Activated T-helper 1 cell treated with anti-CD3 and anti-CD28 coated beads, Interleukin-2, amount 50 U/mL, for 16 hours (primary cell): ENCODE results near the gene MYH13.
"Not testable (repeated sequence)": the region's sequence is repeated elsewhere in the genome, so short reads cannot be mapped to it uniquely, and the experiment has no call there.

ENCODE experiments used
- DNase-seq, 2 donors: peaks; one replicate each; pipeline ENCODE4 v3.0.0-alpha.2; 2020; ENCODE audit warnings: low read depth in 1 of 2, low spot score in 1 of 2

MYH13 gene

DNA sequence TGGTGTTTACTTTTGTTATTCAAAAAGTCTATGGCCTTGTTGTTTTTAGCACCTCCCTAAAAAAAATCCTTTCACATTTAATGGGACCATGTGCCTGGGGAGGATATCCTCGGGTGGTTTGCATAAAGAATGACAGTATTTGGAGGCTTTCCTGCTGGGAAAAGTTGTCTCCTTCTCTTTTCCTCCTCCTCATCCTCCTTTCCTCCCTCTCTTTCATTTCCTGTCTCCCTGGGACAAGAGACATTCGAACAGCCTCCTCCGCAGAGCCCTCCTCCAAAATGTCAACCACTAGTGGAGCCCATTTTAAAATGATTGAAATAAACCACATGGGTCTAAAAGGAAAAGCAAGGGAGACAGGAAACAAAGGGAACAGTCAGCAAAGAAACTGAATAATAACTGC, 67.4 kb downstream of the MYH13 start:
- DNase-seq = no peak

DNA sequence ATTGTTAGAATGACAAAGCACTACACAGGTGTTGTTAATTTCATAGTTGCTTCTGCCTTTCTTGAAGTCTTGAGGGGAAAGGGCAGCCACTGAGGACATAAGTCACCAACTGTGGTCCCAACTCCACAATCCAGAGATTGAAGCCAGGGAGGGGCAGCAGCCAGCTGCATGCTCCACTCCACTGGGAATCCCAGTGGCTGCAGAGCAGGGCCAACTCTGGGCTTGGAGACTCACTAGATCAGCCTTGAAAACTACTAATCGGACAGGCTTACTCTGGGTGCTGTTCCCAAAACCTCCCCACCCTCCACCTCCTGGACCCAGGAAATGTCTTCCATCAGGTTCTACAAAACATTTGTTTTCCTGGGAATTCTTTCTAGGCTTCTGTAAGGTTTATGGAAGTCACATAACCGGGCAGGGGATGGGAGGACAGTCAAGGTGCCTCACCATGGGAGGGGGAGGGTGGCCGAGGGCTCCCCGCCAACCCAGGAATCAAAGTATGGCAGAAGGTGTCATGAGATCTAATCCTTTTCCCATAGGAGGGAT, 68.0 kb downstream of the MYH13 start:
- DNase-seq = no peak

DNA sequence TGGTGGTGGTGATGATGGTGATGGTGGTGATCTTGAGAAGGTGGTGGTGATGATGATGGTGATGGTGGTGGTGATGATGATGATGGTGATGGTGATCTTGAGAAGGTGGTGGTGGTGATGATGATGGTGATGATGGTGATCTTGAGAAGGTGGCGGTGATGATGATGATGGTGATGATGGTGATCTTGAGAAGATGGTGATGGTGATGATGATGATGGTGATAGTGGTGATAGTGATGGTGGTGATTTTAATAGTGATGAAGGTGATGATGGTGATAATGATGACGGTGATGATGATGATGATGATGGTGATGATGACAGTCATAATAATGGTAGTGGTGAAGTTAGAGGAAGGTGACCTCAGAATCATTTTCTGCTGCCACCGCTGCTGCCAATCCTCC, 75.1 kb downstream of the MYH13 start:
- no peak for DNase-seq

DNA sequence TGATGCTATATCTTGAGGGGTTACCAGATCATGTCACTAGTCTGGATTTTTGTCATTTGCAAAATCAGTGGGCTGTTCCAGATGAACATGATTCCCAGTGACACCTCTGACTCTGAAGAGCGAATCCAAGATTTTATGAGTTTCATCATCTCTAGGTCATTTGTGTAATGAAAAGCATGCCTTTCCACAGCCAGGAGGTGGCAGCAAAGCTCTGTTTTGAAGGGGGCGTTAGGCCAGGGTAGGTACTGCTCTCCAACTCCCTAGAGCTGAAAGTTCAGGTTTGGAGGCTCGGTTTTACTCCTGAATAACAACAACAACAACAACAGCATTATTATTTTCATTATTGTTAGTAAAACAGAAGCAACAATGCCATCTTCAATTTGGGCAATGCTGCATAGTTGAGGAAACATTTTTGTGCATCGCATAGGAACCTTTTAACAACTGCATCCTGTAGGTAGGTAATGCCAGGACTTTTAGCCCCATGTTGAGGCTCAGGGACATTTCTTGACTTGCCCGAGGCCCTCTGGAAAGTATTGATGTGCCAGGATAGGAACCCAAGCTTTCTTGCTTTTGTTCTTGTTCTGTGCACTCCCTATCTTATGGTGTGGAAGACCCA, 77.0 kb downstream of the MYH13 start:
- no peak for DNase-seq

DNA sequence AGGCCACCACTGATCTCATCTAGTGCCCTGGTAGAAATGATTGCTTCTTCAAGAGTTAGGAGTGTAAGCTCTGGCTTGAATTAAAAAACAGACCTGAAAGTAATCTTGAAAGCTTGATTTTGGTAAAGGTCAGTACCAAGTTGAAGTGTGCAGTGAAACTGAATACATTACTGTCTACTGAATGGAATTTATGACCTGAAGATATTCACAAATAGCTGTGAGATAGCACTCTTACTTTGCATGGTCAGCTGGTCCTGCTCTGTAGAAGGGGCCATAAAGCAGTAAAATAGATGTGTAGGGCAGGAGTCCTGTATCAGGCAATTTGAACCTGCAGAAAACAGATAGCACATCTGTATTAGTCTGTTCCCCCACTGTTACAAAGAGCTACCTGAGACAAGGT, 78.6 kb downstream of the MYH13 start:
- no peak for DNase-seq

DNA sequence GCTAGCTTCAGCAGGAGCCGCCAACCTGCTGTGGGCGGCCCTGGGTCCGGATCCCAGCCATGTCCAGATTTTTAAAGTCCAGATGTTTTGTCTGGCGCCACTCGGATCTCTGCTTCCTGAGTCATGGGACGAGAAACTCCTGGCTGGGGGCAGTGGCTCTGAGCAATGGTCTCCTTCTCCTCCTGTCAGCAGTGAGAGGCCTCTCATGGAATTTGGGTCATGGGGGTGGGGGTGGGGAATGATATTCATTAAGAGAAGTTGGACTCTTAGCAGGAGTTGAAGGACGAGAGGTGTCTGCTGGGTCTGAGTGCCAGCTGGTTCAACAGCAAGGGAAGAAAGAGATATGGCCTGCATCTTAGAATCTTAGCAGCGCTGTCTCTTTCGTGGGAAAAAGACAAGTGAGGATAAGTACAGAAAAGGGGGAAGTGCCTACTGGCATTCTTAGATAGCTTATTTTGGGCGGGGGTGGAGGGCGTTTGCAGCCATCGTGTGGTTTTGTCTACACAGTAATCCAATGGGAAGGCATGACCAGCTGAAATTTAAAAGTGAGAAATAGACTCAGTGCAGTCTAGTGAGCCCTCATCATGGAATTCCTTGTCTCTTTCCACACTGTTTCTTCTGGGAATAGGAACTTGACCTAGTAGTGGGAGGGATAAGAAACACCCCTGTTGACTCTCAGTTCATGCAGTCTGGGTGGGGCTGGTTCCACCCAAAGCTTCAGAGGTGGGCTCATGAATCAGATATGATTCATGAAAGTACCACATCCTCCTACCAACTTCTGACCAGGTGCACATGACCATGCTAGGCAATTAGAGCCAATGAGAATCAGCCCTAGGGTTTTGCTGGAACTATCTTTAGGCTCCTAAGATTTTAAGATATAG, 80.5 kb downstream of the MYH13 start:
- DNase-seq = no peak

DNA sequence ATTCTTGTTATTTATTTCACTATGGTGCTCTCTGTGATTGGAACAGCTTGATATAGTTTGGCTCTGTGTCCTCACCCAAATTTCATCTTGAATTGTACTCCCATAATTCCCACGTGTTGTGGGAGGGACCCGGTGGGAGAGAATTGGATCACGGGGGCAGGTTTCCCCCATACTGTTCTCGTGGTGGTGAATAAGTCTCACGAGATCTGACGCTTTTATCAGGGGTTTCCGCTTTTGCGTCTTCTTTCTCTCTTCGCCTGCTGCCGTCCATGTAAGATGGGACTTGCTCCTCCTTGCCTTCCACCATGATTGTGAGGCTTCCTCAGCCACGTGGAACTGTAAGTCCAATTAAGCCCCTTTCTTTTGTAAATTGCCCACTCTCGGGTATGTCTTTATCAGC, 81.2 kb downstream of the MYH13 start:
- not testable (repeated sequence) for DNase-seq

DNA sequence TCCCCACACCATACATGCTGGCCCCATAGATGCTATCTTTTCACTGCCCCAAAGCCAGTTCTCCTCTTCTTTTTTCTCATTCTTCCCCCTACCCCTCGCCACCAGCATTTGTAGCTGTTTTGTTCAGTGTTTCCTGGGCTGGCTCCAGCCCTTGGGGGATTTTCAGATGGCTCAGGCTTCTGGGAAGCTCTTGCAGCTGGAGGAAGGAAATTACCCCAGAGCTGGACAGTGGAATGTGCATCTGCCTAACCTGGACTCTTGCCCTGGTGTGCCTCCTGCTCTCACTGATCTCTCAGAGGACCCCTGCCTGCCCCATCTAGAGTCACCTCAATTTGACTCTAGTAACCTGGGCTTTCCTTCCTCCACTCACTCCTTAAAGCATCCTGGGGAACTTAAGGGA, 82.8 kb downstream of the MYH13 start:
- DNase-seq = no peak

DNA sequence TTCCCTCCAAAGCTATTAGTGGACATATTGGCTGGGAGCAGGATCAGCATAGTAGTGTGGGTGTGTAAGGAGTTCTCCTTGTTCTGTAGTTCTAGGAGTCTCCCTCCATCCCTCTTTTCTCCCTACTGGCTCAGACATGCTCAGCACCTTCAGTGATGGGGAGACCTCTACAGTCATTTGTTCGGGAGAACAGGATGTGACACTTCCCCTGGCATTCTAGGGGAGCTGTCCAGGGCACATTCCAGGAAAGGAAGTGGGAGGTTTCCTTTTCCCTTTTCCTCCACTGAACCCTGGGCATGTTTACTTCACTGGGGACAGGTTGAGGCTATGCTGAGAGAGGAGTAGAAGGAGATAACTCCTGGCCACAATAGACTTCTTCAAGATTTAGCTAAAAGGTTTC, 86.5 kb downstream of the MYH13 start:
- no peak for DNase-seq

DNA sequence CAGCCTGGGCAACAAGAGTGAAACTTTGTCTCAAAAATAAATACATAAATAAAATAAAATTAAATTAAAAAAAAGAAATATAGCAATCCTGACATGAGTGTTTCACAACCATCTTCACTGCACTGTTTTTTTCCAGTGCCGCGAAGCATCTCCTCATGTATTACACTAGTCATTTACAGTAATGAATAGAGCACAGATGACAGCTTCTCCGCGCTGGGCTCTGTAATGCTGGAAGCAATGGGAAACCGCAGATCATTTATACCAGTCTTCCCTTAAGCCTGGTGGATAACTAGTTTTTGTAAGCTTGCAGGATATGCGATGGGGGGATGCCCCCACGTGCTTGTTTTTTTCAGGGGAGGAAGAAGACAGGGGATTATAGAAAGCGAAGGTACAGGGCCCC, 86.9 kb downstream of the MYH13 start:
- DNase-seq = no peak

DNA sequence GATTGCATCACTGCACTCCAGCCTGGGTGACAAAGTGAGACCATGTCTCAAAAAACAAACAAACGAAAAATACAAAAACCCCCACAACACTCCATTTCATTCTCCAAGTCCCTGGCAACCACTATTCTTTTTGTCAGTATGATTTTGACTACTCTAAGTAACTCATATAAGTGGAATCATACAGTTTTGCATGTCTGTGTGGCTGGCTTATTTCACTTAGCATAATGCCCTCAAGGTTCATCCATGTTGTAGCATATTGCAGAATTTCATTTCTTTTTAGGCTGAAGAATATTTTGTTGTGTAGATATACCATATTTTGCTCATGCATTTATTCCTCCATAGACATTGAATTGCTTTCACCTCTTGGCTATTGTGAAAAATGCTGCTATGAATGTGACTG, 92.7 kb downstream of the MYH13 start:
- DNase-seq = no peak

DNA sequence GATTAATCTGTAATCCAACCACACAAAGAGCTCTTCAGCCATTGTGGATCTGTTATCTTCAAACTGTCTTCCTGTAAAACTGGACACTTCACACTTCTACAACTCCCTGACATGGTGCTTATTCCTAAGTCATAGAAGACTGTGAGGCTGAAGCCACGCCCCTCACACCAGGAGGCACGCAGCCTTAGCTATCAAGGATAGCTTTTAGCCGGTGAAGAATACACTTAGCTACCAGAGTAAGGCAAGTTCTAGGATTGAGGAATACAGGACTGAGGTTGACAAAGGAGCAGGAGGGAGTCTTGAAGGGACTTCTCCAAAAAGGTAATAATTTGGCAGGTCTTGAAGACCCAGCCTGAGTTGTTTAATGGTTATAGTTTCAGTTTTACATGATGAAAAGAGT, 94.6 kb downstream of the MYH13 start:
- no peak for DNase-seq

DNA sequence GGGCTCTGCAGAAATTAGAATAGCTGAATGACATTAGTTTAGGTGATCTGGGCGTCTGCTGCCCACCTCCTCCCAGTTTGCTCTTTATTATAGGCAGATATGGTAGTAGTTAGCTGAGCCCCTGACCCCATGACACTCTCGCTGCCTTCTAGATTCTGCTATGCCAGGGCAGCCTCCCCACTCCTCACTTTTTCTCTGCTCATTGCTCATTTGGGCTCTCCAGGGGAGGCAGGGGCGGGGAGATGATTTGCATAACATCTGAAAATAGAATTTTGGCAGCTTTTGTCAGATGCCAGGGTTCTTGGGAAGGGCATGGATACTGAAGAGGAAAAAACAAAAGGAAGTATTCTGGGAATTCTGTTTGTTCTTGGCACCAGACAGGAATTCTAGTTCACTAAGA, 96.4 kb downstream of the MYH13 start:
- no peak for DNase-seq

DNA sequence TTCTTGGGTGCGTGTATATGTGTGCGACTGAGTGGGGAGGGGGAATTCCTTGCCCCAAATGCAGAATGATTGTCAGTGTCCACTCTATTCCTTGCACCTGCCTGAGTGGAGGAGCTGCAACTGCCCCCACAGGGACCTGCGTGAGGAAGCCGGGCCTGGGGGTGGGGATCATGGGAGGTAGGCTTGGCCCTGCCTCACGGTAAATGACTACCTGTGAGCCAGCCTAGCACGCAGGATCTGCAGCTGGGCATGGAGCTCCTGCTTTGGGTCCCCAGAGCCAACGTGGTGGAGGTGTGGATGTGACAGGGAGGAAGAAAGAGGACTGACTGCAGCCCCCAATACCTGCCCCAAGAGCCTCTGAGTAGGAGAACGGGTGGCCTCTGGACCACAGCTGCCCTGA, 97.4 kb downstream of the MYH13 start:
- no peak for DNase-seq

DNA sequence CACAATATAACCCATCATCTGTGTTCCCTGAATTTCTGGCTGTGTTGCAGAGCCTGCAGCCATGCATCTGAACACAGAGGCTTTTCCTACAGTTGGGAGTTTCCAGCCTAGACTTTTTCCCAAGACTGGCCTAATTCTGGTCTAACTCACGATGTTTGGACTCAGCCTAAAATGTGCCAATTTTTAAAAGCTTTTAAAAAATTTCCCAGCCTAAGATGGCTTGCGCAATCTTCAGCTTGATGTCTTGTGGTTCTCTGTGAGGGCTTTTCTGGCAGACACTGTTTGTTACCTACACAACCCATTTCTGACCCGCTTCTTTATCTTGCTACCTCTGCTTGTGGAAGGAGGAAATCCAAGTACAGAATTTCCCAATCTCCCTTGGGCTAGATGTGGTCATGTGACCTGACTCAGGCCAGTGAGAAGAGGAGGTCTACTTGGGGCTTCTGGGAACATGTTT, 101.7 kb downstream of the MYH13 start:
- DNase-seq = no peak

DNA sequence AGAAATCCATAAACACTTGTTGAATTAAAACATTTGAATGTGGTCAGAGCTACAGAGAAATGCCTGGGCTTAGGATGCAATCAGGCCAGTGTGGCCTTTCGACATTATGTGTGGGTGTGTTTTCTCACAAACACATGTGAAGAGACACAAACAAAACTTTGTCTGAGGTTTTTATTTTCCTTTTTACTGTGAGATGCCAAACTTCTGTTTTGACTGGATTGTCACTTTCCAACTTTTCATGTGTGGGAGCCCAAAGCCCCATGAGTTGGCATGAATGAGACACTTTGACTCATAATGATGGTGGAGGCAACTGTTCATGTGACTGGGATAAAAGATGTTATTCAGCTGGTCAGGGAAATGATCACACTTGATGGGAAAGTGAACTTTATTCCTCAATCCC, 102.5 kb downstream of the MYH13 start:
- DNase-seq = no peak

DNA sequence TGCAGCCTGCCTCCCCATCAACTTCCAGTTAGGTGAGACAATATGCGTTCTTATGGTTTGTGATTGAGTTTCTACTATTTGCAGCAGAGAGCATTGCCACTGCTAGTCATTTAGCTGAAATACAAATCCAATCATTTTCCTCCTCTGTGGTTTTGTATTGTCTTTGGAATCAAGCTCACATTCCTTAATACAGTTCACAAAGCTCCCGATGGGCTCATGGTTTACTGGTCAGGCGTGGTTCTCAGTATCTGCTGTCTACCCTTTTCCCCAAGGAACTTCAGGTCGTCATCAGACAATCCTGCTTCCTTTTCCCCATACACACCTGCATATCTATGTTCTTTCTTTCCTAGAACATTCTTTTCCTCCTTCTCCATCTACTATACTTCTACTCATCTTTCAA, 104.8 kb downstream of the MYH13 start:
- no peak for DNase-seq

DNA sequence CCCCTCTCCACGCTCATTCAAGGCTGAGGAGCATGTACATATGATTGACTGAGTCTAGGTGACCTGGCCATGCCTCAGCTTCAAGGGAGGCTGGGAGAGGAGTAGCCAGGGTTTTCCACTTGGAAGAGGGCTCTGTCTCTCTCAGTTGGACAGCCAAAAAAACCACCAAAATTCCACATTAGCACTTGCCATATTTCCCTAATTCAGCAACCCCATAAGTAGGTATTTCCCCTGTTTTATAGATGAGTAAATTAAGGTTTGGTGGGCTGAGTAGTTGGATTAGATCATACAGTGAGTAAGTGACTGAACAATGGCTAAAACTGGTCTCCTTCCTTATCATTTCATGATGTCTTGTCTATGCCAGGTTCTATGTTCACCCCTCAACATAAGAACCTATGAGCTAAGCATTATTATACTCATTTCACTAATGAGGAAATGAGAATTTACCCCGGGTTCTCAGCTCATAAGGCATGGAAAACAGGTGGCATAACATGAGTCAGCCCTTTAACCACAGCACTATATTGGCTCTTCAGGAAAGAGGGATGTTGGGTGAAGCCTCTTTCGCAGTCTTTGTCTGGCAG, 106.4 kb downstream of the MYH13 start:
- DNase-seq = no peak

DNA sequence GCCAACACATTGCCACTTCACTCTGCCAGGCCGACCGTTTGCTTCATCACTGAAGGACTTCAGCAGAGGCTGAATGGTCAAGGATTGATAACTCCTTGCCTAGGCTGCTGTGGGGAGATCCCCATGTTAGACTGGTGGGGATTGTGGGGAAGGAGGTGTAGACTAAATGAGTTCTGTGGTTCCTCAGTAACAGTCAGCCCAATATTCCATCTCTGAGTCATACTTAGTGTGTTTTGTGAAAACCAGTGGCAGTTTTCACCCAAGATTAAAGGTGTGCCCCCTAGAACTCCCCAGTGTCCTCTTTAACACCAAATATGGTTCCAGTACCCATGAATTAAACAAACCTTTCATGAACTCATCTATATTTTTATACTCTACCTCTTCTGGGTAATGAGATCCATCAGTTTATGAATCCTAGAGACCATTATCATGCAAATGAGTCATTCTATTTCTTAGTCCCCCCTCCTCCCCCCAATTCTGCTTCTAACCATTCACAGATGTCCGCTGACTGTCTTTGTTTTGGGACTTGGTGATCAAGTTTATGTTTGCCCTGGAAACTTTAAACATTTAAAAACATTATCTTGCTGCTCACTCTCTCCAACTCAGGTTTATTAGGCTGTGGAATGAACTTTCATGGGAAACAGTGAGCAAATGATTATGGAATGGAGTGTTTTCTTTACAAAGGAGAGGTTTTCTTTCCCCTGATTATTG, 107.6 kb downstream of the MYH13 start:
- no peak for DNase-seq

DNA sequence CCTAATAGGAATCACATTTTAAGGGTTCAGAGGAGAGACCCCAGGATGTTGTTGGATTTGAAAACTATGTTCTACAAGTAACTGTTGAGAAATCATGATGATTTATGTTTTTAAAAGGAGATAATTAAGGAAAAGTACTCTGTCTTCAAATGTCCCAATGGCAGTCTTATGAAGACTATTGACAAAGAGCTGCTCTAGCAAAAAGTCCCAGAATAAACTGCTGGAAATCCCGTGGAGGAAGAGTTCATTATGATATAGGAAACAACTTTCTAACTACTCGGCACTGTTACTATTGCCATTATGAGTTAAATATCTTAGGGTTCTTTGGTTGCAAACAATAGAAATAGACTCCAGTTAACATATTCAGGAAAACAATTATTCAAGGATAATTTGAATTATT, 108.8 kb downstream of the MYH13 start:
- DNase-seq = no peak

DNA sequence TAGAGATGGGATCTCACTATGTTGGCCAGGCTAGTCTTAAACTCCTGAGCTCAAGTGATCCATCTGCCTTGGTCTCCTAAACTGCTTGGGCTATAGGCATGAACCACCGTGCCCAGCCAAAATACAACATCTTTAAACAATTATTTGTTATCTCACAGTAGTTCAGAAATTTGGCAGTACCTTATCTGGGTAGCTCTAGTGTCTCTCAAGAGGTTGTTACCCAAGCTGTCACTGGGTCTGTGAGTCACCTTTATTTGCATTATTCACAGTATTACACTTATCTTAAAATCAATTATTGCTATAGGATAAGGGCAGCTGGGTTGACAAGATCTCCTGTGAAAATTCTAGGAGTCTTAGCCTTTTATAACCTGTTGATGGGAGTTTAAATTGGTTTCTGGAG, 110.4 kb downstream of the MYH13 start:
- DNase-seq = no peak

DNA sequence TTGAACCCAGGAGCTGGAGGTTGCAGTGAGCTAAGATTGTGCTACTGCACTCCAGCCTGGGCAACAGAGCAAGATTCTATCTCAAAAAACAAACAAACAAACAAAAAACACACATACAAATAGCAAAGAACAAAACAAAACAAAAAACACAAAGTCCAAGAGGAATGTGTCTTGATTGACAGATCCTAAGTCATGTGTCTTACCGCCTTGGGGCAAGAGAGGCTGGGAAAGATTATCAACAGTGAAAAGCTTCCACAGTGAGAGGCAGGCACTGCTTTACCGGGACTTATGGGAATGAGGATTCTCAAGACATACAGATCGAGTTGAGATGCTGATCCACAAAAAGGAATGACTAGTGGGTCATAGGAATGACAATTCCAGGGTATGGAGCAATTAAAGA, 111.7 kb downstream of the MYH13 start:
- no peak for DNase-seq
